Breast epithelium (tissue), 3 donors: ENCODE data around the gene PTPRM.

ENCODE experiments used
- POLR2A ChIP-seq: fragments of 450-650 bp; IDR thresholded peaks from one replicate; pipeline ENCODE4 v1.6.1; 2016; ENCODE audit warnings: antibody characterized with exemption, mild to moderate bottlenecking, moderate library complexity
- POLR2AphosphoS5 ChIP-seq, 3 donors: sonication (generic); formaldehyde crosslinking; IDR thresholded peaks; one replicate each; pipeline ENCODE4 v1.6.1; 2017; ENCODE audit warnings: antibody characterized with exemption in 3 of 3
- TF ChIP-seq, protein P1 (sequence below), 3 donors: fragments of 450-650 bp; IDR thresholded peaks; one replicate each; pipeline ENCODE4 v1.5.1; 2016 to 2017; ENCODE audit warnings: antibody characterized with exemption in 3 of 3, mild to moderate bottlenecking in 3 of 3, moderate library complexity in 3 of 3

DNA sequence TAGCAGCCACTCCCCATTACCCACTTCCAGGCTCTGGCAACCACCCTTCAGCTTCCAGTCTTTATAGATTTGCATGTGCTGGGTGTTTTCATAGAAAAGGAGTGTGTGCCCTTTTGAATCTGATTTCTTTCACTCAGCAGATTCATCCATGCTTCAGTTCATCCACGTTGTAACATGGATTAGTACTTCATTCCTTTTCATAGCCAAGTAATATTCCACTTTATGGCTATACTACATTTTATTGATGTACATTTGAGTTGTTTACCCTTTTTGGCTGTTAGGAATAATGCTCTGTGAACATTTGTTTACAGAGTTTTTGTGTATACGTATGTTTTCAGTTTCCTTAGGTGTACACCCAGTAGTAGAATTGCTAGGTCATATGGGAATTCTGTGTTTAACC, 836.6 kb downstream of the PTPRM start:
- TF ChIP-seq, protein P1, sequence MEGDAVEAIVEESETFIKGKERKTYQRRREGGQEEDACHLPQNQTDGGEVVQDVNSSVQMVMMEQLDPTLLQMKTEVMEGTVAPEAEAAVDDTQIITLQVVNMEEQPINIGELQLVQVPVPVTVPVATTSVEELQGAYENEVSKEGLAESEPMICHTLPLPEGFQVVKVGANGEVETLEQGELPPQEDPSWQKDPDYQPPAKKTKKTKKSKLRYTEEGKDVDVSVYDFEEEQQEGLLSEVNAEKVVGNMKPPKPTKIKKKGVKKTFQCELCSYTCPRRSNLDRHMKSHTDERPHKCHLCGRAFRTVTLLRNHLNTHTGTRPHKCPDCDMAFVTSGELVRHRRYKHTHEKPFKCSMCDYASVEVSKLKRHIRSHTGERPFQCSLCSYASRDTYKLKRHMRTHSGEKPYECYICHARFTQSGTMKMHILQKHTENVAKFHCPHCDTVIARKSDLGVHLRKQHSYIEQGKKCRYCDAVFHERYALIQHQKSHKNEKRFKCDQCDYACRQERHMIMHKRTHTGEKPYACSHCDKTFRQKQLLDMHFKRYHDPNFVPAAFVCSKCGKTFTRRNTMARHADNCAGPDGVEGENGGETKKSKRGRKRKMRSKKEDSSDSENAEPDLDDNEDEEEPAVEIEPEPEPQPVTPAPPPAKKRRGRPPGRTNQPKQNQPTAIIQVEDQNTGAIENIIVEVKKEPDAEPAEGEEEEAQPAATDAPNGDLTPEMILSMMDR (IDR thresholded peaks at IDR 0.05), result no peak
- TF ChIP-seq POLR2AphosphoS5 (IDR thresholded peaks at IDR 0.05), result no peak
- TF ChIP-seq POLR2A, result no peak
